ENCODE results near the gene FANCG. TPM values are rescaled to one million over a fixed set of nuclear protein-coding genes. Genes with fewer than 3 reads are reported as not detected.

The FANCG gene
- total RNA-seq, 1 donor from 2014 or later: 45.4 TPM

GRCh38 chr9:35085078-35085477 lies 5.3 kb upstream of the FANCG start:
- DNase-seq (ENCODE audit: low spot score in 2 of 2): no peak
- Histone ChIP-seq H3K27ac (no peak overlapping the region), H3K4me1 (no peaks in the 10 kb centered on the region), H3K9me3 (no peaks in the 10 kb centered on the region), H3K27me3 (no peaks in the 10 kb centered on the region), H3K36me3 (peaks cover 18 to 29% of the 10 kb centered on the region in 2 donors), H3K4me3 (no peak overlapping the region)
- TF ChIP-seq CTCF (IDR thresholded peaks at IDR 0.05): no peak
- intact Hi-C loops (cut with DNase I): no loop called here

- no peak for TF ChIP-seq CTCF (IDR thresholded peaks at IDR 0.05)
- Histone ChIP-seq H3K4me1 (peaks cover 6 to 10% of the 10 kb centered on the region in 2 donors), H3K36me3 (no peaks in the 10 kb centered on the region), H3K27ac (peak overlapping the region; percentile 48 to 77), H3K4me3 (peak overlapping the region; percentile 76 to 81), H3K9me3 (no peaks in the 10 kb centered on the region), H3K27me3 (no peaks in the 10 kb centered on the region)
- DNase-seq (ENCODE audit: low spot score in 2 of 2): no peak
- intact Hi-C loops (cut with DNase I): loop anchor here (10.0 kb wide), 1 partner anchor 424 kb away; the partner anchor contains the start of gene IL11RA
These were observed 709 bp downstream of the FANCG start for GRCh38 chr9:35079041-35079425.

- no peaks in the 10 kb centered on the region for H3K27me3 ChIP-seq
- intact Hi-C loops (cut with DNase I): loop anchor here (10.0 kb wide), 1 partner anchor 423 kb away; the partner anchor contains the start of gene IL11RA
- H3K4me3 ChIP-seq: peak overlapping the region in 1 of 2 donors; percentile 81
- no peak overlapping the region for H3K27ac ChIP-seq
- H3K4me1 ChIP-seq: peaks cover 6 to 10% of the 10 kb centered on the region in 2 donors
- no peak for DNase-seq (ENCODE audit: low spot score in 2 of 2)
- no peak for TF ChIP-seq CTCF (IDR thresholded peaks at IDR 0.05)
- no peaks in the 10 kb centered on the region for H3K9me3 ChIP-seq
- H3K36me3 ChIP-seq: no peaks in the 10 kb centered on the region
These were observed 1.7 kb downstream of the FANCG start for GRCh38 chr9:35078066-35078465.

GRCh38 chr9:35076848-35077247 lies 2.9 kb downstream of the FANCG start:
- H3K27ac ChIP-seq: no peak overlapping the region
- DNase-seq (ENCODE audit: low spot score in 2 of 2): no peak
- no peak for TF ChIP-seq CTCF (IDR thresholded peaks at IDR 0.05)
- H3K4me1 ChIP-seq: peaks cover 6 to 10% of the 10 kb centered on the region in 2 donors
- intact Hi-C loops (cut with DNase I): loop anchor here (10.0 kb wide), 1 partner anchor 422 kb away; the partner anchor contains the start of gene IL11RA
- no peaks in the 10 kb centered on the region for H3K36me3 ChIP-seq
- H3K27me3 ChIP-seq: no peaks in the 10 kb centered on the region
- H3K4me3 ChIP-seq: no peak overlapping the region
- no peaks in the 10 kb centered on the region for H3K9me3 ChIP-seq

- no peak for DNase-seq (ENCODE audit: low spot score in 2 of 2)
- H3K4me3 ChIP-seq: no peak overlapping the region
- H3K27me3 ChIP-seq: no peaks in the 10 kb centered on the region
- TF ChIP-seq CTCF (IDR thresholded peaks at IDR 0.05): no peak
- no peak overlapping the region for H3K27ac ChIP-seq
- no peaks in the 10 kb centered on the region for H3K36me3 ChIP-seq
- intact Hi-C loops (cut with DNase I): loop anchor here (10.0 kb wide), 1 partner anchor 421 kb away; the partner anchor contains the start of gene IL11RA
- H3K9me3 ChIP-seq: no peaks in the 10 kb centered on the region
- H3K4me1 ChIP-seq: peaks cover 14 to 20% of the 10 kb centered on the region in 2 donors
These were observed 4.4 kb downstream of the FANCG start for GRCh38 chr9:35075358-35075757.

DNA sequence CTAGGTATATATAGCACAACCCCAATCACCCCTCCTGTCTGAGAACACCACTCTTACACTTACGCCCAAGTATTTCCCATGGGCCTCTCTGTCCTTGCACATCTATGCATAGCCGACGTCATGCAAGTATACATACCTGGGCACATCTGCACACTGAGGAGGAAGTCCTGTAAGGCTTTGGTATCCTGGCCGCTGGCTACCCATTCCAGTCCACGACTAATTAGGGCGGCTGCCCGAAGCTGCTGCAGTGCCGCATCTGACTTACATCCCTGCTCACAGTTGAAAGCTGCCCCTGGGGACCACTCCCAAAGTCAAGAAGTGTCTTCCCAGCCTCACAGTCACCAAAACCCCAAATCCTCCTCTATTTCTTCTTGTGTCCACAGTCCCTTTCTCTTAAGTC lies 5.0 kb downstream of the FANCG start:
- intact Hi-C loops (cut with DNase I): loop anchor here (10.0 kb wide), 1 partner anchor 420 kb away; the partner anchor contains the start of gene IL11RA
- Histone ChIP-seq H3K27ac (no peak overlapping the region), H3K4me1 (peaks cover 19 to 25% of the 10 kb centered on the region in 2 donors), H3K36me3 (no peaks in the 10 kb centered on the region), H3K27me3 (no peaks in the 10 kb centered on the region), H3K4me3 (no peak overlapping the region), H3K9me3 (no peaks in the 10 kb centered on the region)
- no peak for TF ChIP-seq CTCF (IDR thresholded peaks at IDR 0.05)
- DNase-seq (ENCODE audit: low spot score in 2 of 2): no peak

Data from ascending aorta (tissue), 2 donors.